ENCODE measurements around the gene METTL9. TPM values are rescaled to one million over a fixed set of nuclear protein-coding genes. Genes with fewer than 3 reads are reported as not detected.
A peak's percentile ranks its signal among the peaks of the same experiment; 100 is the strongest.
"Not testable (repeated sequence)": the region's sequence is repeated elsewhere in the genome, so short reads cannot be mapped to it uniquely, and the experiment has no call there.

The METTL9 gene
- total and polyA plus RNA-seq, 2 donors (not counting 1 experiment from before 2014, with no cell fraction given): 124 to 163 TPM

DNA sequence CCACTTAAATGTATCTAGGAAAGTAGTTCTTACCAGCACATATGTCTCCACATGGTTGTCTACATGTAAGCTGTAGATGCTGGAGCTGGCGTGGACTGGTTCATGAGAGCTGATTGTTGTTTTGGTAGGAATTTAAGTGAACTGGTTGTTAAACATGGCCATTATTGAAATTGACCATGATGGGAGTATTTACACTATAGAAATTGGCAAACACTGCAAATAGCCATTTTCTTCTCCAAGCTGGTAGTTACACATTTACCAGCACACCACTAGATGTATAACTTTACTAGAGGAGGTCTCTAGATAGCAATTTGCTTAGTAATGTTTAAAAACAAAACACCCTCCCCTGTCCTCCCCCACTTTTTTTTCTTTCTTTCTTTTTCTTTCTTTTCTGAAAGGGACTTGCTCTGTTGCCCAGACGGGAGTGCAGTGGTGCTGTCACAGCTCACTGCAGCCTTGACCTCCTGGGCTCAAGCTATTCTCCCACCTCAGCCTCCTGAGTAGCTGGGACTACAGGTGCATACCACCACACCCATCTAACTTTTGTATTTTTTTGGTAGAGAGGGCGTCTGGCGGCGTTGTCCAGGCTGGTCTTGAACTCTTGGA is 28.8 kb downstream of the METTL9 start:
- no peak overlapping the region for H3K4me2 ChIP-seq (ENCODE audit: extremely low read depth, insufficient read depth, low read length)

DNA sequence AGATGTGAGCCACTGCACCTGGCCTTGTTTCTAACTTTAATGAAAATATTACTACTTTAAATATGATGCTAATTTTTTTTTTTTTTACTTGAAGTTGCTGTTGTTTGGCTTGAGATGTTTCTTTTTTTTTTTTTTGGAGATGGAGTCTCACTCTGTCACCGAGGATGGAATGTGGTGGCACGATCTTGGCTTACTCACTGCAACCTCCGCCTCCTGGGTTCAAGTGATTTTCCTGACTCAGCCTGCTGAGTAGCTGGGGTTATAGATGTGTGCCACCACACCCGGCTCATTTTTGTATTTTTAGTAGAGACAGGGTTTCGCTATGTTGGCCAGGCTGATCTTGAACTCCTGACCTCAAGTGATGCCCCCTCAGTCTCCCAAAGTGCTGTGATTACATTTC is 29.4 kb downstream of the METTL9 start:
- Histone ChIP-seq H4K20me1 (ENCODE audit: control insufficient read depth, extremely low read depth, insufficient read depth, low read length) (no peaks in the 10 kb centered on the region), H3K9ac (ENCODE audit: insufficient read depth, low read length) (no peak overlapping the region), H3K9me3 (ENCODE audit: control insufficient read depth, insufficient read depth, low read depth, low read length) (no peaks in the 10 kb centered on the region), H3K36me3 (ENCODE audit: control insufficient read depth, insufficient read depth, low read length) (peaks cover 7% of the 10 kb centered on the region), H3K27ac (ENCODE audit: insufficient read depth, low read length) (peak overlapping the region; percentile 85), H3K4me3 (replicated peaks in 1 of 4; ENCODE audit: control extremely low read depth in 1 of 4, insufficient read depth in 1 of 4, low read depth in 3 of 4, low read length in 4 of 4) (no peak overlapping the region), H3K27me3 (ENCODE audit: control insufficient read depth, insufficient read depth, low read length) (no peaks in the 10 kb centered on the region), H3K4me2 (ENCODE audit: extremely low read depth, insufficient read depth, low read length) (no peak overlapping the region), H3K4me1 (ENCODE audit: control insufficient read depth, extremely low read depth, insufficient read depth, low read length) (peaks cover 14% of the 10 kb centered on the region), H3K79me2 (ENCODE audit: control insufficient read depth, insufficient read depth, low read length) (no peaks in the 10 kb centered on the region), H2AFZ (ENCODE audit: low read length) (no peak overlapping the region)
- TF ChIP-seq EZH2 (IDR thresholded peaks at IDR 0.05; ENCODE audit: low read length, missing control alignments): no peak
- TF ChIP-seq, protein P1, sequence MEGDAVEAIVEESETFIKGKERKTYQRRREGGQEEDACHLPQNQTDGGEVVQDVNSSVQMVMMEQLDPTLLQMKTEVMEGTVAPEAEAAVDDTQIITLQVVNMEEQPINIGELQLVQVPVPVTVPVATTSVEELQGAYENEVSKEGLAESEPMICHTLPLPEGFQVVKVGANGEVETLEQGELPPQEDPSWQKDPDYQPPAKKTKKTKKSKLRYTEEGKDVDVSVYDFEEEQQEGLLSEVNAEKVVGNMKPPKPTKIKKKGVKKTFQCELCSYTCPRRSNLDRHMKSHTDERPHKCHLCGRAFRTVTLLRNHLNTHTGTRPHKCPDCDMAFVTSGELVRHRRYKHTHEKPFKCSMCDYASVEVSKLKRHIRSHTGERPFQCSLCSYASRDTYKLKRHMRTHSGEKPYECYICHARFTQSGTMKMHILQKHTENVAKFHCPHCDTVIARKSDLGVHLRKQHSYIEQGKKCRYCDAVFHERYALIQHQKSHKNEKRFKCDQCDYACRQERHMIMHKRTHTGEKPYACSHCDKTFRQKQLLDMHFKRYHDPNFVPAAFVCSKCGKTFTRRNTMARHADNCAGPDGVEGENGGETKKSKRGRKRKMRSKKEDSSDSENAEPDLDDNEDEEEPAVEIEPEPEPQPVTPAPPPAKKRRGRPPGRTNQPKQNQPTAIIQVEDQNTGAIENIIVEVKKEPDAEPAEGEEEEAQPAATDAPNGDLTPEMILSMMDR (conservative IDR thresholded peaks at IDR 0.05 in 1 of 2, IDR thresholded peaks at IDR 0.05 in 1 of 2; ENCODE audit: low read depth in 1 of 2, low read length in 2 of 2): no peak
- DNase-seq (ENCODE audit: low read depth in 2 of 2): peak in 1 of 2 donors; percentile 52

More for the DNA sequence above, 28.8 kb downstream of the METTL9 start:
- peak overlapping the region; percentile 85 for H3K27ac ChIP-seq (ENCODE audit: insufficient read depth, low read length)
- H3K9ac ChIP-seq (ENCODE audit: insufficient read depth, low read length): no peak overlapping the region
- peaks cover 7% of the 10 kb centered on the region for H3K36me3 ChIP-seq (ENCODE audit: control insufficient read depth, insufficient read depth, low read length)
- no peak overlapping the region for H2AFZ ChIP-seq (ENCODE audit: low read length)
- no peaks in the 10 kb centered on the region for H3K9me3 ChIP-seq (ENCODE audit: control insufficient read depth, insufficient read depth, low read depth, low read length)
- TF ChIP-seq, protein P1 (conservative IDR thresholded peaks at IDR 0.05 in 1 of 2, IDR thresholded peaks at IDR 0.05 in 1 of 2; ENCODE audit: low read depth in 1 of 2, low read length in 2 of 2): no peak
- TF ChIP-seq EZH2 (IDR thresholded peaks at IDR 0.05; ENCODE audit: low read length, missing control alignments): no peak
- H3K79me2 ChIP-seq (ENCODE audit: control insufficient read depth, insufficient read depth, low read length): no peaks in the 10 kb centered on the region
- no peaks in the 10 kb centered on the region for H4K20me1 ChIP-seq (ENCODE audit: control insufficient read depth, extremely low read depth, insufficient read depth, low read length)
- H3K27me3 ChIP-seq (ENCODE audit: control insufficient read depth, insufficient read depth, low read length): no peaks in the 10 kb centered on the region
- no peak overlapping the region for H3K4me3 ChIP-seq (replicated peaks in 1 of 4; ENCODE audit: control extremely low read depth in 1 of 4, insufficient read depth in 1 of 4, low read depth in 3 of 4, low read length in 4 of 4)
- peaks cover 14% of the 10 kb centered on the region for H3K4me1 ChIP-seq (ENCODE audit: control insufficient read depth, extremely low read depth, insufficient read depth, low read length)
- DNase-seq (ENCODE audit: low read depth in 2 of 2): no peak

DNA sequence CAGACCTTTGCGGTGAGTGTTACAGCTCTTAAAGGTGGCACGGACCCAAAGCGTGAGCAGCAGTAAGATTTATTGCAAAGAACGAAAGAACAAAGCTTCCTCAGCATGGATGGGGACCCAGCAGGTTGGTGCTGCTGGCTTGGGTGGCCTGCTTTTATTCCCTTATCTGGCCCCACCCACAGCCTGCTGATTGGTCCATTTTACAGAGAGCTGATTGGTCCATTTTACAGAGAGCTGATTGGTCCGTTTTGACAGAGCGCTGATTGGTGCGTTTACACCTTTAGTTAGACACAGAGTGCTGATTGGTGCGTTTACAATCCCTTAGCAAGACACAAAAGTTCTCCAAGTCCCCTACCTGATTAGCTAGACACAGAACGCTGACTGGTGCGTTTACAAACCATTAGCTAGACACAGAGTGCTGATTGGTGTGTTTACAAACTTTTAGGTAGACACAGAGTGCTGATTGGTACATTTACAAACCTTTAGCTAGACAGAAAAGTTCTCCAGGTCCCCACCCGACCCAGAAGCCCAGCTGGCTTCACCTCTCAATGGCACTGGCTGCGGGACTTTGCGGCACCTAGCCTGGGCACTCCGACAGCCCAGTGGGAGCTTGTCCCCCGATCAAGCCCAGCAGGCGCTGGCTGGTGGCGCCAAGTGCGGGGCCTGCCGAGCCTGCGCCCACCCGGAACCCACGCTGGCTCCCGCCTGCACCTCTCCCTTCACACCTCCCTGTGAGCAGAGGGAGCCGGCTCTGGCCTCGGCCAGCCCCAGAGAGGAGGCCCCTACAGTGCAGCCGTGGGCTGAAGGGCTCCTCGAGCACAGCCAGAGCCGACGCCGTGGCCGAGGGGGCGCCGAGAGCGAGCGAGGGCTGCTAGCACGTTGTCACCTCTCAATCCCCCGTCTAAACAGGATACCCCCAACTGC is 30.5 kb downstream of the METTL9 start:
- H2AFZ ChIP-seq (ENCODE audit: low read length); H3K27ac ChIP-seq (ENCODE audit: insufficient read depth, low read length); H3K27me3 ChIP-seq (ENCODE audit: control insufficient read depth, insufficient read depth, low read length); DNase-seq (ENCODE audit: low read depth in 2 of 2); H3K4me3 ChIP-seq (replicated peaks in 1 of 4; ENCODE audit: control extremely low read depth in 1 of 4, insufficient read depth in 1 of 4, low read depth in 3 of 4, low read length in 4 of 4); H3K36me3 ChIP-seq (ENCODE audit: control insufficient read depth, insufficient read depth, low read length); H3K4me2 ChIP-seq (ENCODE audit: extremely low read depth, insufficient read depth, low read length); H3K9me3 ChIP-seq (ENCODE audit: control insufficient read depth, insufficient read depth, low read depth, low read length); H4K20me1 ChIP-seq (ENCODE audit: control insufficient read depth, extremely low read depth, insufficient read depth, low read length); H3K9ac ChIP-seq (ENCODE audit: insufficient read depth, low read length); H3K79me2 ChIP-seq (ENCODE audit: control insufficient read depth, insufficient read depth, low read length): not testable (repeated sequence)
- peaks cover 14% of the 10 kb centered on the region for H3K4me1 ChIP-seq (ENCODE audit: control insufficient read depth, extremely low read depth, insufficient read depth, low read length)

- not testable (repeated sequence) for H3K36me3 ChIP-seq (ENCODE audit: control insufficient read depth, insufficient read depth, low read length); H3K9ac ChIP-seq (ENCODE audit: insufficient read depth, low read length); DNase-seq (ENCODE audit: low read depth in 2 of 2); H3K4me2 ChIP-seq (ENCODE audit: extremely low read depth, insufficient read depth, low read length); H2AFZ ChIP-seq (ENCODE audit: low read length); H3K27me3 ChIP-seq (ENCODE audit: control insufficient read depth, insufficient read depth, low read length); H3K27ac ChIP-seq (ENCODE audit: insufficient read depth, low read length); H3K79me2 ChIP-seq (ENCODE audit: control insufficient read depth, insufficient read depth, low read length); H4K20me1 ChIP-seq (ENCODE audit: control insufficient read depth, extremely low read depth, insufficient read depth, low read length); H3K9me3 ChIP-seq (ENCODE audit: control insufficient read depth, insufficient read depth, low read depth, low read length); H3K4me3 ChIP-seq (replicated peaks in 1 of 4; ENCODE audit: control extremely low read depth in 1 of 4, insufficient read depth in 1 of 4, low read depth in 3 of 4, low read length in 4 of 4)
- H3K4me1 ChIP-seq (ENCODE audit: control insufficient read depth, extremely low read depth, insufficient read depth, low read length): peaks cover 14% of the 10 kb centered on the region
Observed at GRCh38 chr16:21630866-21631265, 31.5 kb downstream of the METTL9 start.

- H3K27me3 ChIP-seq (ENCODE audit: control insufficient read depth, insufficient read depth, low read length); H3K27ac ChIP-seq (ENCODE audit: insufficient read depth, low read length); H3K4me3 ChIP-seq (replicated peaks in 1 of 4; ENCODE audit: control extremely low read depth in 1 of 4, insufficient read depth in 1 of 4, low read depth in 3 of 4, low read length in 4 of 4); DNase-seq (ENCODE audit: low read depth in 2 of 2); H4K20me1 ChIP-seq (ENCODE audit: control insufficient read depth, extremely low read depth, insufficient read depth, low read length); H3K36me3 ChIP-seq (ENCODE audit: control insufficient read depth, insufficient read depth, low read length); H3K9ac ChIP-seq (ENCODE audit: insufficient read depth, low read length); H2AFZ ChIP-seq (ENCODE audit: low read length); H3K4me2 ChIP-seq (ENCODE audit: extremely low read depth, insufficient read depth, low read length); H3K79me2 ChIP-seq (ENCODE audit: control insufficient read depth, insufficient read depth, low read length); H3K9me3 ChIP-seq (ENCODE audit: control insufficient read depth, insufficient read depth, low read depth, low read length): not testable (repeated sequence)
- H3K4me1 ChIP-seq (ENCODE audit: control insufficient read depth, extremely low read depth, insufficient read depth, low read length): peaks cover 14% of the 10 kb centered on the region
Observed at GRCh38 chr16:21631376-21631775, 32.0 kb downstream of the METTL9 start.

Measured in fibroblast of lung (primary cell).